Astrocyte of the spinal cord (primary cell): ENCODE results near the gene LRRC3C.
"Not testable (repeated sequence)": the region's sequence is repeated elsewhere in the genome, so short reads cannot be mapped to it uniquely, and the experiment has no call there.

Experiments used
- DNase-seq: peaks from one replicate; pipeline ENCODE4 v3.0.0; 2011; ENCODE audit warnings: low read depth, low spot score
- H3K4me3 ChIP-seq: 2 replicates; pipeline ENCODE4 v1.5.1; 2011; ENCODE audit warnings: low read depth, mild to moderate bottlenecking, low read length, moderate library complexity
- CTCF ChIP-seq: IDR thresholded peaks from 2 replicates; pipeline ENCODE4 v1.5.1; 2012; ENCODE audit warnings: low read depth, mild to moderate bottlenecking, low read length, inconsistent platforms
- in situ Hi-C: cut with HindIII; loops from 2 replicates; pipeline ENCODE4 v1.10.0; 2017; ENCODE audit warnings: low sequenced_read_pairs

The LRRC3C gene

GRCh38 chr17:39927101-39927928, at the start of gene LRRC3C, which contains the start of gene ORMDL3:
Gene LRRC3C (plus strand): TSS chr17:39927732. CDS start chr17:39941524, 13,792 bp downstream.
Gene ORMDL3 (minus strand): TSS chr17:39927601. CDS start chr17:39924203, 3,398 bp downstream.
- in situ Hi-C loops, result no loop called here
- no peak for TF ChIP-seq CTCF
- H3K4me3 ChIP-seq, result peak within 1 kb of the TSS; percentile 80
- peak; percentile 96 for DNase-seq

GRCh38 chr17:39886102-39886501, 41.4 kb upstream of the LRRC3C start:
- DNase-seq, H3K4me3 ChIP-seq, in situ Hi-C loops: not testable (repeated sequence)

- in situ Hi-C loops, result no loop called here
- no peak for TF ChIP-seq CTCF
- no peak overlapping the region for H3K4me3 ChIP-seq
- DNase-seq, result no peak
Measured at GRCh38 chr17:39887078-39887477, 40.5 kb upstream of the LRRC3C start.

- TF ChIP-seq CTCF, result no peak
- H3K4me3 ChIP-seq, result no peak overlapping the region
- in situ Hi-C loops, result no loop called here
- DNase-seq, result no peak
Measured at GRCh38 chr17:39889200-39889599, 38.3 kb upstream of the LRRC3C start.

- DNase-seq, result no peak
- H3K4me3 ChIP-seq, result no peak overlapping the region
- TF ChIP-seq CTCF, result no peak
- in situ Hi-C loops, result no loop called here
Measured at GRCh38 chr17:39894681-39895376, 32.7 kb upstream of the LRRC3C start.

GRCh38 chr17:39898088-39898487, 29.4 kb upstream of the LRRC3C start:
- in situ Hi-C loops, result no loop called here
- H3K4me3 ChIP-seq, result no peak overlapping the region
- no peak for TF ChIP-seq CTCF
- no peak for DNase-seq

- in situ Hi-C loops, result no loop called here
- no peak for TF ChIP-seq CTCF
- no peak overlapping the region for H3K4me3 ChIP-seq
- no peak for DNase-seq
Measured at GRCh38 chr17:39899215-39899614, 28.3 kb upstream of the LRRC3C start.

- H3K4me3 ChIP-seq, DNase-seq, in situ Hi-C loops: not testable (repeated sequence)
Measured at GRCh38 chr17:39902027-39902426, 25.5 kb upstream of the LRRC3C start.
